ENCODE data around the gene ITIH2.

DNA sequence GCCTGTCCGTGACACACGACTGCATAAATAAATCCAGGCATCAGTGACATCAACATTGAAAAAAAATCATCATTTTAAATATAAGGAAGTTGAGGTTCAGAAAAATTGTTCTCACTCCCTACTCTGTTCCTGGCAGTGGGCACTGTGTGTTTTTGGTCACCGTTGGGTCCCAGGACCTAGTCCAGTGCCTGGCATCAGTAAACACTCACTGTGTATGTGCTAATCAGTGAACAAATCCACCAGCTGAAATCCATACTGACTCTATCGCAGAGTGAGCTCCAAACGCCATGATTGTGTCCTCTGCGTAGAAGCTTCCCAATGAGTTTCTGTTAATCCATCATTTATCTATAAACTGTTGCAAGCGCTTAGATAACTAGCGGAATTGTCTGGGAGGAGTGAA, 41.2 kb downstream of the ITIH2 start:
- TF ChIP-seq, protein P1, sequence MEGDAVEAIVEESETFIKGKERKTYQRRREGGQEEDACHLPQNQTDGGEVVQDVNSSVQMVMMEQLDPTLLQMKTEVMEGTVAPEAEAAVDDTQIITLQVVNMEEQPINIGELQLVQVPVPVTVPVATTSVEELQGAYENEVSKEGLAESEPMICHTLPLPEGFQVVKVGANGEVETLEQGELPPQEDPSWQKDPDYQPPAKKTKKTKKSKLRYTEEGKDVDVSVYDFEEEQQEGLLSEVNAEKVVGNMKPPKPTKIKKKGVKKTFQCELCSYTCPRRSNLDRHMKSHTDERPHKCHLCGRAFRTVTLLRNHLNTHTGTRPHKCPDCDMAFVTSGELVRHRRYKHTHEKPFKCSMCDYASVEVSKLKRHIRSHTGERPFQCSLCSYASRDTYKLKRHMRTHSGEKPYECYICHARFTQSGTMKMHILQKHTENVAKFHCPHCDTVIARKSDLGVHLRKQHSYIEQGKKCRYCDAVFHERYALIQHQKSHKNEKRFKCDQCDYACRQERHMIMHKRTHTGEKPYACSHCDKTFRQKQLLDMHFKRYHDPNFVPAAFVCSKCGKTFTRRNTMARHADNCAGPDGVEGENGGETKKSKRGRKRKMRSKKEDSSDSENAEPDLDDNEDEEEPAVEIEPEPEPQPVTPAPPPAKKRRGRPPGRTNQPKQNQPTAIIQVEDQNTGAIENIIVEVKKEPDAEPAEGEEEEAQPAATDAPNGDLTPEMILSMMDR (IDR thresholded peaks at IDR 0.05): no peak
- no peak for TF ChIP-seq POLR2A (IDR thresholded peaks at IDR 0.05)

All from Peyer's patch (tissue), 4 donors.